Left kidney (tissue), 2 donors: ENCODE results near the gene STAC2. TPM values are rescaled to one million over a fixed set of nuclear protein-coding genes. Genes with fewer than 3 reads are reported as not detected.
"Not testable (repeated sequence)": the region's sequence is repeated elsewhere in the genome, so short reads cannot be mapped to it uniquely, and the experiment has no call there.

Experiments
- DNase-seq: peaks from one replicate; pipeline ENCODE4 v3.0.0-alpha.2; 2013
- polyA plus RNA-seq: library from polyadenylated mRNA; unstranded; fragments of 120-200 nt; gene quantifications from one replicate; pipeline ENCODE4 v1.2.1, GENCODE V29; 2013; ENCODE audit not compliant: insufficient read length

The STAC2 gene
- polyA plus RNA-seq, 1 donor = 3.5 TPM

DNA sequence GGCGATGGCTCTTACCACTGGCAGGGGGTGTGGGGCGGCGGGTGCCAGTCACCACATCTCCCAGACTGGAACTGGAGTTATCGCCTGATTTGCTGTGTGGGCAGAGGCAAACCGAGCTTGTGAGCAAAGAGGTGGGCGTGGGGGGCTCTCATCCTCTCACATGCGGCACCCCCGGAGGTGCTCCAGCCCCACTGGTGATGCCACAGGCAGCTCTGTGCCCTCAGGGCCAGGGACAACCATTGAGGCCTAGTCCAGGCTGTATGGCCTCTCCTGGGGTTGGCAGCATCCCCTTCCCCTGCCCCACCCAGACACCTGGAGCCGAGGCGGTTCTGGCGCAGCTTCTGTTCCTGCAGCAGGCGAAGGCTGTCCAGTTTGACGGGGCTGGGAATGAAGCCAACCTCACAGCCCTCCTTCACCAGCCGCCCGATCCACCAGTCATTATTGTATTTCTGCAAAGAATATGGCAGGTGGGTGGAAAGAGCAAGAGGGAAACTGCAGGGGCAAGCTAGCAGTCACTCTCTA lies 39.2 kb downstream of the STAC2 start:
- no peak for DNase-seq

DNA sequence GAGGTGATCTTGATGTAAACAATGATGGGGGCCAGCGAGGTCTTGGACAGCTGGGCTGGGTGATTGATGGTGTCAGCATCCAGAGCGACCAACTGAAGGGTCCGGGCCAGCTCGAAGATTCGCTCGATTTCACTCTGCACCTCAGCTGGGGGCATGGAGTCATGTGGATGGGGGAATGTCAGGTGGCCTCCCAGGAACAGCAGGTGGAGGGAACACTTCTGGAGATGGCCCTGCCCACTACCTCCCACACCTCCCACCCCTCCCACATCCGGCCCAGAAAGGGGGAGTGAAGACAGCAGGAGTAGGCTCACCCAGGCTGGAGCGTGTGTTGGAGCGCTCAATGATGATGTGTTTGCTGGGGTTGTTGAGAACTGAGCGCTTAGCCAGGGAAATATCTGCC lies 42.0 kb downstream of the STAC2 start:
- no peak for DNase-seq

DNA sequence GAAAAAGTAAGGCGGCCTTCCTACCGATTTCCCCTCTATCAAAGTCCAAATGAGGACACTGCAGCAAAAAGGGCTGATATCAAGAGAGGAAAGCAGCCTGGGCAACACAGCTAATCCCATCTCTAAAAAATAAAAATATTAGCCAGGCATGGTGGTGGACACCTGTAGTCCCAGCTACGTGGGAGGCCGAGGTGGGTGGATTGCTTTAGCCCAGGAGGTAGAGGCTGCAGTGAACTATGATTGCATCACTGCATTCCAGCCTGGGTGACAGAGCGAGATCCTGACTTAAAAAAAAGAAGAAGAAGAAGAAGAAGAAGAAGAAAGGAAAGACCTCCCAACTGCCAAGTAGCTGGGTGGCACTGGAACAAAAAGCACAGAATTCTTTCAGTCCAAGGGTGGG lies 42.7 kb downstream of the STAC2 start:
- no peak for DNase-seq

DNA sequence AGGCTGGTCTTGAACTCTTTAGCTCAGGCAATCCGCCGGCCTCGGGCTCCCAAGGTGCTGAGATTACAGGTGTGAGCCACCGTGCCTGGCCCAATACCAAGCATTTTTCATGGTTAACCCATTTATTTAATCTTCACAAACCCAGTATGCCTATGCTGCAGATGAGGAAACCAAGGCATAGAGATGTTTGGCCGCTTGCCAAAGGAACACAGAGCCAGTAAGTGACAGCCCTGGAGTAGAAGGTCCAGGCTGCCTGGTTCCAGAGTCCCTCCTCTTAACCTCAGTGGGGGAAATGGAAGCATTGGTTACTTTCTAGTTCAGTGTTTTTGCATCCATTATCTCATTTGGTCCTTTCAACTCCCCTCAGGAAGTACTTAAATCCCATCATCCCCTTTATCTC lies 44.4 kb downstream of the STAC2 start:
- DNase-seq = no peak

DNA sequence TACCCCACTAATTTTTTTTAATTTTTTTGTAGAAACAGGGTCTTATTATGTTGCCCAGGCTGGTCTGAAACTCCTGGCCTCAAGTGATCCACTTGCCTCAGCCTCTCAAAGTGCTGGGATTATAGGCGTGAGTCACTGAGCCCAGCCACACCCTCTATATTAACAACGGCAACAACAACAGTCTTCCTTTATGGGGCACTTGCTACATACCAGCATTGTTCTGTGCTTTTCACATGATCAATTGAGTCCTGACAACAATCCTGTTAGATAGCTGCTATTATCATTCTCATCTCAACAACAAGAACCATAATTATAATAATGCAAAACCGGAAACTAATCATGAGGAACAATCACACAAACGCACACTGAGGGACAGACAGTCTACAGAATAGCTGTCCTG lies 47.2 kb downstream of the STAC2 start:
- DNase-seq = no peak

DNA sequence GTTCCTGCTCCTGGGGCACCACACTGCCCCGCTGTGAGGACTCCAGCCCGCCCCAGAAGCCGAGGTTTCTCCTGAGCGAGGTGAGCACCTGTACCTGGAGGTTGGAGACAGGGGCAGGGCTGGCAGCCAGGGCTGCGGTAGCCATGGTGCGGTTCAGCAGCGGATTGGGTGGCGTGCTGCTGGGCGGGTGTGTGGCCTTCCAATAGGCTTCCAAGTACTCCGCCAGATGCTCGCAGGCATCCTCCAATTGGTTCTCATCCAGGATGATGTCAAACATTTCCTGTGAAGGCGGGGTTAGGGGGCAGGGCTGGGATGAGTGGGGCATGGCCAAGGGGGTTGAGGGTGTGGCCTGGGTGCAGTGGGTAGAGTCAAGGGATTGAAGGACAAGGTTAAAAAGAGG lies 48.5 kb downstream of the STAC2 start:
- DNase-seq = no peak

DNA sequence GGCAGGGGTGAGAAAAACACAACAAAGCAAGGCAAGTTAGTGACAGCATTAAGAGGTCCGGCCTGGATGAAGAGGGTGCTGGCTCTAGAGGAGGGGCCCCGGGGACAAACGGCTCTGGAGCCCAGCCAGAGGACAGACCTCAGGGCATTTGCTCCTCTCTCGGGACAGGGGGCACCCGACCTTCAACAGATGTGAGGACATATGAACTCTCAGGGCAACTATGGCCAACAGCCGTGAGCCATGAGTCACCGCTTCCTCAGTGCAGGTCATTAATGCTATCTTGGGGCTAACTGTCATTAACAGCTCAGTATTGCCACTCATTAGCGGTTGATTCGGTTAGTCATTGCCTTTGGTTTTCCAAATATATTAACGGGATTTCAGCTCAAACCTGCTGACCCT lies 50.1 kb downstream of the STAC2 start:
- no peak for DNase-seq

DNA sequence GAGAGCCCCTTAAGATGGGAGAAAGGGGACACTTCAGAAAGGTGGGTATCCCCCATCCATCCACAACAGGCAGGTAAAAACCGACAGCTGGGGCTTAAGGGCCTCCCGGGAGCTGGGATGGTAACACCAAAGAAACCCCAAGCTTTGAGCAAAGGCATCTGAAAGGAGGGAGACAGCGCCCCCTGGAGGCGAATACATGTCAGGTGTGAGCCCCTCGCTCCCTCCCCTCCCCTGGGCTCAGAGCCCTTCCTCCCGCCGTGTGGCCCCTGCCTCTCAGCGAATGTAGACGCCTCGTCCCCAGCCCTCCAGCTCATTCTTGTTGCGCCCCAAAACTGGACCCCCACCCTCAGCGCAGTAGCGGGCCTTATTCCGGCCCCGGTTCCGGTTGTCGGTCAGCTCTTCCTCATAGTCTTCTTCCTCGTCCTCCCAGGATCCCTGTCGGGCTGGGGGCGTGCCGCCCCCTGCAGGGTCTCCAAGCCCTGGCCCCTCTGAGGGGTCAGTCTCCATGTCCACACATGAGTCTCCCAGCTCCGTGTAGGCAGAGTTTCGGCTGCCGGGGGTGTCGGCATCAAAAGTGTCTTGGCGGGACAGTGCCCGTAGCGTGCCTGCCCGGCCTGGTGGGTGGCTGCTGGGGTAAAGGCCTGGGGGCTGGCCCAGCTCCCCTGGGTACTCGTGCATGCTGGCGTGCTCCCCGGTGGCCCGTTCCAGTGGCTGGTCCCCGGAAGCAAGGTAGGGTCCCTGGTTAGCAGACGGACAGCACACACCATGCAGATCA lies 50.6 kb downstream of the STAC2 start:
- no peak for DNase-seq

DNA sequence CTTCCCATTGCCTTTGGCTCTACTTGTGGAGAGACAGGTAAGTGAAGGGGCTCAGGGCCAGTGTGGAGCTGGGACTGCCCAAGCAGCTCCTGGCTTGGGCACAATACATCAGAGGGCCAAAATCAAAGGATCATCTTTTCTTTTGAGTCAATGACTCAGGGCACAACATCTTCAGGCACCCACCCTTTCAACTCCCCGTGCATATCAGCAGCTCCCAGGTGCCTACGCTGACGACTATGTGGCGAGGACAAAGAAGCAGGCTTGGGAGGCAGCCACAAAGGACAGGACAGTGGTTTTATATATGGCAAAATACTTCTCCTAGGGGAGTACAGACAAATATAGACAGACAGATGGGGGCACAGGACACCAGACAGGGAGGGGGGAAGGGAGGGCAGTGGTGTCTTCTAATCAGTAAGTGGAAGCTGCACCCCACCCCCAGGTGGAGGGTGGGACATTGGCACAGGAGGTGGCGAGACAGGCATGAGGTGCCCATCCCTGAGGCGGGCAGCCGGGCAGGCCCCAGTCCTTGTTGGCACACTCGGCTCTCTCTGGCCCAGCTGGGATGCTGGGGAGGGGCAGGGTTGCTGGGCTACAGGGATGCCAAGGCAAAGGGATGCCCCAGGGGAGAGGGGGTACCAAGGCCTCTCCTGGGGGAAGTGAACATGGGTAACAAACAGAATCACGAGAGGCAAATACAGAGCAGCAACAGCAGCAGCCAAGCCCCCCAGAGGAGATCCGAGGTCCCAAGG lies 52.0 kb downstream of the STAC2 start:
- DNase-seq = no peak

DNA sequence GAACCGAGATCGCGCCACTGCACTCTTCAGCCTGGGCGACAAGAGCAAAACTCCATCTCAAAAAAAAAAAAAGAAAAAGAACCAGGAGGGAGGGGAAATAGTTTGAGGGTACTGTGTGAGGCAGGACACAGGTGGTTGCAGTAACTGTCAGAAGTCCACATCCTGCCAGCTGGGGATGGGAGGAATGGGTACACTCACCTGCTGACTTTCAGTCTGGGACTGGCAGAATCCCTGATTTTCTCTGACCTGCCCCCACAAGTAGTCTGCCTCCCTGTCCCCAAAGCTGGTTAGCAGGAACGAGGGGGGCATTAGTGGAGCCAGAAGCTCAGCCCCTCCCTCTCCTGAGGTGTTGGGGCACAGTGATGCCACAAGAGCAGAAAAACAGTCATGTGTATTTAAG lies 52.7 kb downstream of the STAC2 start:
- no peak for DNase-seq

DNA sequence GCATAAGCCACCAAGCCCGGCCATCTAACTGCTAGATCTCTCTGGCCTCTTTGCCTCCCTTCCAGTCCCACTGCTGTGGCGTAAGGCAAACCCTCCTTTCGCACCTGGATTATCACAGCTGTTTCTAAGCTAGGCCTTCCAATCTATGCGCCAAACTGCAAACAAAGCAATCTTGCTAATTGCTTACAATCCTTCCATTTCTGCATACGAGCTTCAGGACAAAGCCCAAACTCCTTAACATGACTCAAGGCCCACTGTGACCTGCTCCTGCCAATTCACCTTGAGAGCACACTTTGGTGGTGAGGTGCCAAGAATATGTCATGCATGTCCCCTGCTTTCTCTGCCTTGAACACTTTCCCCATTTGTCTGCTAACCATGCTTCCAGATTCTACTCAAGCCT lies 53.8 kb downstream of the STAC2 start:
- no peak for DNase-seq

DNA sequence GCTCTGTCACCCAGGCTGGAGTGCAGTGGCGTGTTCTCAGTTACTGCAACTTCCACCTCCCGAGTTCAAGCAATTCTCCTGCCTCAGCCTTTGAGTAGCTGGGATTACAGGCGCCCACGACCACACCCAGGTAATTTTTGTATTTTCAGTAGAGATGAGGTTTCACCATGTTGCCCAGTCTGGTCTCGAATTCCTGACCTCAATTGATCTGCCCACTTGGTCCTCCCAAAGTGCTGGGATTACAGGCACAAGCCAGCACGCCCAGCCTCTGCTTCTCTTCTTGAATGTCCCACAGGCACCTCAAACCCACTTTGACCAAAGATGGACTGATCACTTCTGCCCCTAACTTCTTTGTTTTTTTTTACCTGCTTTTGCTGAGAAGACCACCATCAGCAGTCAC lies 55.2 kb downstream of the STAC2 start:
- no peak for DNase-seq

DNA sequence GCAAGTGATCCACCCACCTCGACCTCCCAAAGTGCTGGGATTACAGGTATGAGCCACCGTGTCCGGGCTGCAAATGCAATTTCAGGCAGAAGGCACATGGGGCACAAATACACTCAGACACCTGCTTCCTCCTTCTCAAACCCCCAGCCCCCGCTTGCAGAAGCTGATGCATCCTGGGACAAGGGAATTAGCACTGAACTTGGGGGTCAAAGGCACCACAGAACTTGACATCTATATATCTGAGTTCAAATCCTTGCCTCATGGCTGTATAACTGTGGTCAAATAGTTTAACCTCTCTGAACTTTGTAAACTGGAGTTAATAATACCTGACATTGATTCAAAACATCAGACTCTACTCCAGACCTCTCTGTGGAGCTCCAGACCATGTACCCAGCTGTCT lies 55.6 kb downstream of the STAC2 start:
- no peak for DNase-seq

DNA sequence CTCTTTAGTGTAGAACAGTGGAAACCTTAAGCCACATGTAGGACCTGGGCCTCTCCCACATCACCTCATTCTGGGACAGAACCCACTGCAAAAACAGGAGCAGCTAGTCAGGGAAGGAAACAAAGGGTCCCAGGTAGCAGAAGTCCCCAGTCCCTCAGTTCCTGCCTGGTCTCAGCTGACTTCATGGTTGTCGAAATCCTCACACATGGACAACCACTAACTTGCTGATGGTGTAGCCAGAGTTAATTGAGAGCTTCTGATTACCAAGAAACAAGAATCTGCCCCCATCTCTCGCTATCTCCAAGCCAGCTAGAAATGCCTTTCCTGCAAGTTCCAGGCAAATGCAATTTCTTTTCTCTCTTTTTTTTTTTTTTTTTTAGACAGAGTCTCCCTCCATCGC lies 56.2 kb downstream of the STAC2 start:
- no peak for DNase-seq

DNA sequence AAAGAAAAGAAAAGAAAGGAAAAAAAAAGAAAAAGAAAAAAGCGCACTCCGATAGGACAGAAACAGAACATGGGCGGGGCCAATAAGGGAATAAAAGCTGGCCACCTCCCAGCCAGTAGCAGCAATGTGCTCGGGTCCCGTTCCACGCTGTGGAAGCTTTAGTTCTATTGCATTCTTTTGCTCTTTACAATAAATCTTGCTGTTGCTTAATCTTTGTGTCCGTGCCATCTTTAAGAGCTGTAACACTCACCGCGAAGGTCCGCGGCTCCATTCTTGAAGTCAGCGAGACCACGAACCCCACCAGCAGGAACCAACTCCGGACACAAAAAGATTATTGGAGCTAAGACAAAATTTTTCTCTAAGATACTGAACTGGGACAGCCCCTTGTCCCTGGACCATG lies 56.6 kb downstream of the STAC2 start:
- no peak for DNase-seq

DNA sequence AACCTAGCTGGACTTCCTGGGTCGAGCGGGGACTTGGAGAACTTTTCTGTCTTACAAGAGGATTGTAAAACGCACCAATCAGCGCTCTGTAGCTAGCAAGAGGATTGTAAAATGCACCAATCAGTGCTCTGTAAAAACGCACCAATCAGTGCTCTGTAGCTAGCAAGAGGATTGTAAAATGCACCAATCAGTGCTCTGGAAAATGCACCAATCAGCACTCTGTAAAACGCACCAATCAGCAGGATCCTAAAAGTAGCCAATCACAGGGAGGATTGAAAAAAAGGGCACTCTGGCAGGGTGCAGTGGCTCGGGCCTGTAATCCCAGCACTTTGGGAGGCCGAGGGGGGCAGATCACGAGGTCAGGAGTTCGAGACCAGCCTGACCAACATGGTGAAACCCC lies 57.2 kb downstream of the STAC2 start:
- not testable (repeated sequence) for DNase-seq

DNA sequence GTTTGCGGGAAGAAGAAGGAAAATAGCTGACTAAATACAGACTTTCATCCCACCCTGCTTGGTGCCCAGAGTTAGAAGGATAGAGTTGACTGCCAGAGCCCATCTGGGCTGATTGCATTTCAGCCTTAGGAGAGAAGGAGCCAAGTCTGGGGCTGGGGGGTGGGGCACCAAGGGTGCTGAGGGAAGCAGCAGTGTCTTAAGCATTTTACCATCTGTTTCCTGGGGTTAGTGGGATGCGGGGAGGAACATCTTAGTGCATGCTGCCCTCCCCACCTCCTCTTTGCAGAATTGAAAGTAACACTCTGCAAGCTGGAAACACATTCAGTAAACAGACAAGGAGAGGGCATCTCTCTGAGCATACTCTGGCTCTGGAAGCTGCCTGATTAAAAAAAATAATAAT lies 58.3 kb downstream of the STAC2 start:
- DNase-seq = no peak

DNA sequence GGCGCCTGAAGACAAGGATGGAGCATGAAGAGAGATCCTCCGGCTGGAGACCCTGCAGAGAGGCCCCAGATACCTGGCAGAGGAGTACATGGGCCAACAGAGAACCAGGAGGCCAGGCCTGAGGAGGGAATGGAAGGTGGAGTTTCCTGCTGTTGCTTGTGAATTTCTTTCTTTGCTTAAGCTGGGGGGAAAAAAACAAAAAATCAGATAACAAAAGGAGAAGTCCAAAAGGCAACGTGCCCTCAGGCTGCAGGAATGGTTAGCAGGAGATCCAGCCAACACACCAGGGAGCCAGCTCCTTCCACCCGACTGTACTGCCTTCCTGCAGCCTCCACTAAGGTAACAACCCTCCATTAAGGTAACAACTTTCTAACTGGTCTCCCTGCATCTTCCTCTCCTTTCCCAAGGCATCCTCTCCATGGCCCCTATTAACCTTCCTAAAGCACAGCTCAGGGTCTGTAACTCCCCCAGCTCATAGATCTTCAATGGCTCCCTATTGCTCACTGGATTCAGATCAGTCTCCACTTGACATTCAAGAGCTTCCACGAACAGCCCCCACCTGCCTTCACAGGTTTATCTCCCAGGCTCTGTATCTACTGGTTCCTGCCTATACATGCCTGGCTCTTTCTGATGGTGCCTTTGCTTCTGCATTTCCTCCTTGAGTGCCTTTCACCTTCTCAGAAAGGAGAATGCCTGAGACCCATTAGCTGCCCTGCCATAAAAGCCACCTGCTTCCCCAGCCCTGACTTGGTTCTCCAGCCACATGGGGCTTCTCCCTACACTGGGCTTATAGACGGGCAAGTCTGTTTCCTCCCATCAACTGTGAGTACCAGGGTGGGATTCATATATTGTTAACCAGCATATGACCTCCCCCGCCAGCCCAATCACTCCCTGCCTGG lies 59.1 kb downstream of the STAC2 start:
- DNase-seq = no peak

DNA sequence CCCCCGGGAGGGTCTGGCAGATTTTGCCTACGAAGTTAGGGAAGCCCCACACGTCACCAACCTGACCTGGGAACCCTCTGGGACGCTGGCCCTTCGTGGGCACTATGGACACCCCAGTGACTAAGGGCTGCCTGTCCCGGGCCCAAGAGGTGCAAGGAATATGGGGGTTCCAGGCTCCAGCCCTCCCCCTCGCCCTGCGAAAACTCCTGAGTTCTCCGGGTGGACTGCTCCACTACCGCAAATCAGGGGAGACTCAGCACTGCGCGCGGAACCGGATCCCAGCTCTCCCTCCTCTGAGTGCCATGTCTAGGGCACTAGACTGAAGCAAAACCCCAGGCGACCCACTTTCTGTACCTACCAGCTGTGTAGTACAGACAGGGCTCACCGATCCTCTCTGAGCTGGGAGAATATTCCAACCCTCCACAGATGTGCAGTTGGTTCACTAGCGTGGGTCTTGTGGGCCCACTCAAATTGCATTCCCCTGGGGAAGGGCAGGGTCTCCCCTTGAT lies 59.9 kb downstream of the STAC2 start, which contains the start of gene ARL5C:
ARL5C (minus strand) TSS at position 321 of the 509 bp plus-strand sequence. CDS start 401 bp downstream, outside the sequence.
- DNase-seq = no peak

DNA sequence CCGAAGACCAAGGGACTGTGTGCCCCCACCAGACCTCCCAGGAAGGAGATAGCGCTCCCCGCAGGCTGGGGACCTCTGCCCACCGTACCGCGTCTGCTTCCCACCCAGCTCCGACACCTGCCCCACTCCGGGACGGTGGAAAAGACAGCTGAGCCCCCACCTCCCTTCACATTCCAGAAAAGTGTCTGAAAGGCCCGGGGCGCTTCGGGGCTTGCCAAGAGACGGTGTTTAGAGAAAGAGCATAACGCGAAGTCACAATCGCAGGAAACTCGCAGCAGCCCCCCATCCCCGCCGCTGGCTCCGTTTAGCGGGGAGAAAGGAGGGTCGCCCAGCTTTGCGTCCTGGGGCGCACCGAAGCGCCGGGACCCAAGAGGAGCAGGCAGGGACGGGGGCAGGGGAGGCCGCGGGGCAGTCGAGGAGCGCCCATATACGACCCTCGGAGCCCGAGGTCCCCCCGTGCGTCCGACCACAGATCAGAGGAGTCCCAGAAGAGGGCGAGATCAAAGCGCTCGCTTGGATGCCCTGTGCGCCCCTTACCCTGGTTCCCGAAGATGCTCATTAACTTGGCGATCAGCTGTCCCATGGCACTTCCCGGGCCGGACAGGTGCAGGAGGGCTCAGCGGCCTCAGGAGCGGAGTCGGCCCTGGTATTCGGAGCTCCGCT lies 60.4 kb downstream of the STAC2 start:
- no peak for DNase-seq

DNA sequence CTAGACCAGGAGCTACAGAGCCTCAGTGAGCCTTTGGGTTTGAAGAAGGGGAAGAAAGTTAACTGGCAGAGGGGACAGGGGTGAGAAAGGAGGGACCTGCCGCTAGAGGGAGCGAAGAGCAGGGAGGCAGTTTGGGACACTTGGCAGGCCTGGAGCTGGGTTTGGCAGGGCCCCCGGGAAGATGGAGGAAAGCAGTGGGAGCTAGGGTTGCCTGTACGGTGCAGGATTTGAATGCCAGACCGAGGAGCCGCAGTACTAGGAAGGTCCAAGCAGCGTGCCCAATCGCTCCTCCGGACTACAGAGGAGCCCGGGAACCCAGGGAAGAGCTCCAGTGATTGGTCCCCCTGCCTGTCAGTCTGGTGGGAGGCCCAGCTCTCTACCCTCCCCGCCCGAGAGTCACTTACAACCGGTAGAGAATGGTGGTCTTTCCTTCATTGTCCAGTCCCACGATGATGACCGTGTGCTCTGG lies 61.0 kb downstream of the STAC2 start:
- peak; percentile 91 for DNase-seq

DNA sequence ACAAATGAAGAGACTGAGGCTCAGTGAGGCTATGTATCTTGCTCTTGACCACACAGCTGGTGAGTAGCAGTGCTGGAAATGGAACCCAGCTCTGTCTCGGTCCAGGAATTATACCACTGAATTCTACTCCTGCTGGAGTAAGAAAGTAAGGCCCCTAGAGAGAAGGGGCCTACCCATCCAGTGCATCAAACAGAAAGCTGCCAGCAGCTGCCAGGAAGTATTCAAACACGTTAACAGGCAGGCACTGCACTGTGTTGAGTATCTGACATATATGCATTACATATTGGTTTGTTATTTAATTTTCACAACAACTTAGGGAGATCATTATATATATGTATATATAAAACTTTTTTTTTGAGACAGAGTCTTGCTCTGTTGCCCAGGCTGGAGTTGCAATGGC lies 63.8 kb downstream of the STAC2 start:
- no peak for DNase-seq
